HG02798 (cell line): ENCODE results near the gene ISM2.

Source experiments
- ATAC-seq: cut with Tn5 transposase; IDR thresholded peaks from one replicate; pipeline ENCODE4 v1.9.1; 2021; ENCODE audit warnings: mild to moderate bottlenecking; ENCODE audit not compliant: unreplicated experiment, poor library complexity

The ISM2 gene

DNA sequence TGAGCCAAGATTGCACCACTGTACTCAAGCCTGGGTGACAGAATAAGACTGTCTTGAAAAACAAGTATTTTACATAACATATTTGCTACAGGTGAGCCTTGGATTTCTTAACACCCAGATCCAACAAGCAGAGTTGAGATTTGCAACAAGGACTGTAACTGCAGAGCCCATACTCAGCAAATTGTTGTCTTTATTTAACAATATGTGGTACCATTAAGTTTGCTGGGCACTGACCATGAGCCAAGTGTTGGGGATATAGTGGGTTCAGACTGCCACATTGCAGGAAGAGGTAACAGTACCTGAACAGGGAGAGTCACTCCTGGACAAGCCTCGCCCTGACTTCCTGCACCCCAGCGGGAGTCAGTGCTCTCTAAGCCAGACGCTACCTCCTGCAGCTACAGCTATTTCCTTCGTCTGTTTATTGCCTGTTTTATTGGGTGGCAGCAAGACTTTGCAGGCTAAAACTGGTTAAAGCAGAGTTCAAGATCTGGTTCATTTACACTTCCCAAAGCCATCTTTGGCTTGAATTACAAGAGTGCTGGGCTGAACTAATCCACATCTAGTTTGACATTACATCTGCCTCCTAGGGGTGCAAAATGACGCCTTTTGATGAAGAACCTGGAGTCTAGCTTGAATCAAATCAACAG, 28.3 kb downstream of the ISM2 start:
- ATAC-seq, result no peak

GRCh38 chr14:77469539-77469938, 29.1 kb downstream of the ISM2 start:
- ATAC-seq, result no peak

GRCh38 chr14:77469067-77469505, 29.5 kb downstream of the ISM2 start:
- no peak for ATAC-seq

- no peak for ATAC-seq
Observed at GRCh38 chr14:77467801-77468200, 30.8 kb downstream of the ISM2 start.

DNA sequence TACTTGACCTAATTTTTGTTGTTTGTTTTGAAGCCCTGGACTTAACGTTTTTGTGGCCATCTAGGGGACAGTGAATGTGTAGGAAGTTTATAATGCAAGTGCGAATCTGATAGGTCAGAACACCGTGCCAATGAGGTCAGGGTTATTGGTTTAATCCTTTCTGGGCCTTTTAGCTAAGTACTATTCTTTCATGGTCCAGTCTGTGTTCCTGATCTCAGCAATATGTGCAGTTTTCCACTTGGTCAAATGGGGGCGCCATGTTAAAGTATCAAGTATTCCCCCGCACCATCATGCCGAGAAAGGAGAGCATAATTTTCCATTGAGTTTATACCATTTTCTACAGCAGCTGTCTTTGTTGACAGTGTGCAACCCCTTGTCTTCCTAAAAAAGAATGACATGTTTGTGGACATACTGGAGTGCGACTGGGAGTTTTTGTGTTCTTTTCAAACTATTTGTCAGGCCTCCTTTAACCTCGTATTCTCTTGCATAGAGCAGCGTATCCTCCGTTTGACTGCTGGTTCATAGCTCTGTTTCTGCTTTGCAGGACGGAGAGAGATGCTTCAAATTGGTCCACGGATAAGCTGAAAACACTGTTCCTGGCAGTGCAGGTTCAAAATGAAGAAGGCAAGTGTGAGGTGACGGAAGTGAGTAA, 39.4 kb downstream of the ISM2 start:
- ATAC-seq, result no peak

DNA sequence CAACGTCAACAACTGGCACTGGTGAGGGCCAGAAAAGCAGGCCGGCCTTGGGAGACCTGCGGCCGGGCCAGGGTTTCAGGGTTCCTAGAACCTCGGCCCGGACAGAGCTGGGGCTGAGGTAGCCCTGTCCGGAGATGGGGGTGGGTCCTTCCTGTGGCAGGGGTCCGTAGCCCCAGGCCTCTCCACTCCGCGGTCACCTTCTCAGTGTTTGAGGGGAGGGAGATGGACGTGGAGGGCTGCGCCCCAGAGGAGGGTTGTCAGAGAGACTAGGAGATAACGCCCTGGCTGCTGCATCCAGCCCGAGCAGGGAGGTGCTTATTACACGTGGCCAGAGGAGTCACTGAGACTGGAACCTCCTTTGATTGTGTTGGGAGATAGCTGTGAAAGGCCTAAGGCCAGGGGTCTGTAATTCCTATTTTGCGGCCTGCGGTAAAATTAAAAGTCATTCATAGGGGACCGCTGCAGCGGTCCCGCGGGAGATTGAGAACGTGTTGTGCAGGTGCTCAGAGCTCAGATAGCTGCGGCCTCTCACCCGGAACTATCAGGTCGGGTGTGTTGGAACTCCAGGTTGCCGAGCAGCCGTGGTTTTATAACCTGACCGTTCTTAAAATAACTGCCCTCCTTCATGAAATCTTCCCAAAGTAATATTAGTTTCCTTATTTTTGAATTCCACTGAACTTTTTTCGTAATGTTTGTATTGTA, 40.2 kb downstream of the ISM2 start:
- peak; percentile 19 for ATAC-seq

- peak; percentile 93 for ATAC-seq
Observed at GRCh38 chr14:77457522-77458248, 40.9 kb downstream of the ISM2 start, which contains the start of the genes AHSA1 and VIPAS39. TSS of gene AHSA1 (plus strand) at chr14:77458093. CDS start at chr14:77458190, 97 bp downstream. TSS of gene VIPAS39 (minus strand) at chr14:77457601. CDS start at chr14:77454102, 3,499 bp downstream.

- ATAC-seq, result no peak
Observed at GRCh38 chr14:77457115-77457521, 41.5 kb downstream of the ISM2 start.

DNA sequence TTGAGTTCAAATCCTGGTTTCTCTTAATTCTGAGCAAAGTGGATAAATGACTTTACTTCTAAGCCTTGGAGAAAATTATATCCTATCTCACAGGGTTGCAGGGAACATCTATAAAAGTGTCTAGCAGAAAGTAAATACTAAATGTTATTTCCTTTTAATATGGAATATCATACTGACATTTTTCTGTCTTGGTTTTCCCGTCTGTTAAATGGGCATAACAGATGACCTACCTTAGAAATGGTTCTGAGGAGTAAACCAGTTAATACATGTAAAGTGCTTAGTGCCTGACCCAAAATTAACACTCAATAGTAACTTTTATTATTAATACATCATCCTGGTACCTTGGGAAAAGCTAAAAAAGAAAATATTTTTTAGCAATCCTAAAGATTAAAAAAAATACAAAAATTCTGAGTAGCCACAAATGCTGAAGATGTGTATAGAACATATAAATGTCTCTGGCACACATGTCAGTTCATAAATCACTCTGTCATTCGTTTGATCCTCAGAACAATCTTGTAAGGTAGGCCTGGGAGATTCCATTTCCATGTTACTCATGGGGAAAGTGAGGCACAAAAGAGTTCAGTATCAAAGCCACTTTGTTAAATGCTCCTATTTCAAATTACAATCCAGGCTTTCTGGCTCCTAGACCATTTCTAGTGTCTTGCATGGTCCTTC, 42.5 kb downstream of the ISM2 start:
- no peak for ATAC-seq

- ATAC-seq, result no peak
Observed at GRCh38 chr14:77442196-77442595, 56.4 kb downstream of the ISM2 start.

DNA sequence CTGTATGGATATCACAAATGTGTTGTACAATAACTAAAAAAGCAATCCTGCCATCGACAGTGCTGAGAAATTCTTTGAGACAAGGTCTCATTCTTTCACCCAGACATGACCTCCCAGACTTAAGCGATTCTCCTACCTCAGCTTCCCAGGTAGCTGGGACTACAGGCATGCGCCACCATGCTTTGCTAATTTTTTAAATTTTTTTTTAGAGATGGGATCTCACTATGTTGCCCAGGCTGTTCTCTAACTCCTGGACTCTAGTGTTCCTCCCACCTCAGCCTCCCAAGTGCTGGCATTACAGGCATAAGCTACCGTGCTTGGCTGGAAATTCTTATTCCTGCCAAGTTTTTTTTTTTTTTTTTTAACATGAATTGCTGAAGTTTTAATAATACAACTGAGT, 58.8 kb downstream of the ISM2 start:
- ATAC-seq, result no peak

GRCh38 chr14:77438596-77438995, 60.0 kb downstream of the ISM2 start:
- ATAC-seq, result no peak

- no peak for ATAC-seq
Observed at GRCh38 chr14:77436042-77436441, 62.6 kb downstream of the ISM2 start.

DNA sequence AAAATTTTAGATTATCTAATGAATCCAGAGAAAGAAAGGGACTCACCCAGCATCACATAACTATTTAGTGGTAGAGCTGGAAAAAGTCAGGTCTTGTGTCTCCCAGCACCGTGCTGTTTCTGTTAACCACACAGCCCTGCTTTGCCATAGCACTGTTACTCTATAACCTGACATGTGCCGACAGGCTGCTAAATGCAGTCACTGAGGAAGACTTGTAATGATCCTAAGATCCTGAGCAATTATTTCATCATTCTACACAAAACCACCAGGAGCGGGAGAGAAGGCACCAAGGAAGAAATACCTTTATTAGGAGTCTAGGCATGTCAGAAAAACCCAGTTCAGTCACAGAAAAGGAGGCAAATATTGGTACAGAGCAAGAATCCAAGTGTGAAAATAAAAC, 72.2 kb downstream of the ISM2 start:
- ATAC-seq, result no peak

DNA sequence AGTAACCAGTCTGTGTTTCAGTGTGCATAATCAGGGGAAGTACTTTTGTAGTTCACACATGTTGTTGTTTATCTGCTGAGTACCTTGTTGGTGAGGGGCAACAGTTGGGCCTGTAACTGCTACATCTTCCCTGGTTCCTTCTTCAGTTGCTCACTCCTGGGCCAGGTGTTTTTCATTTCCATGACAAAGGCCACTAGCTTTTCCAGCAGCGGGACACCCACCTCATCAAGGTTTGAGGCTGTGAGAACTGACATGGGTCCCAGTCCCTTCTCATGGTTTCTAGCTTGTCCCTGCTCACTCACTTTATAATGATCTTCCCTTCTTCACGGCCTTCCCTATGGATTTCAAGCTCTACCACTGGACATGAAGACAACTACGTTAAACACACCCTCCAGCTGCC, 73.8 kb downstream of the ISM2 start:
- no peak for ATAC-seq
